Right lobe of liver (tissue), 6 donors: Measurements from ENCODE around the gene HNRNPA2B1. TPM values are rescaled to one million over a fixed set of nuclear protein-coding genes. Genes with fewer than 3 reads are reported as not detected.

Experiments used
- ATAC-seq, 4 donors: fragments of 200-7000 bp; cut with Tn5 transposase; one replicate each; pipeline ENCODE4 v1.9.1; 2020; ENCODE audit warnings: mild to moderate bottlenecking in 4 of 4, moderate library complexity in 4 of 4
- DNase-seq, 3 donors: peaks; one replicate each; pipeline ENCODE4 v3.0.0-alpha.2; 2020
- H3K27ac ChIP-seq, 3 donors: fragments of 200-600 bp; one replicate each; pipeline ENCODE4 v1.8.0; 2022
- H3K27me3 ChIP-seq, 2 donors: fragments of 200-600 bp; one replicate each; pipeline ENCODE4 v1.8.0; 2022
- H3K36me3 ChIP-seq, 4 donors: fragments of 200-600 bp; sonication (generic) in 1 of 4; one replicate each; pipeline versions ENCODE4 v1.5.1 to v1.8.0; 2017 to 2022; ENCODE audit warnings: control low read depth in 1 of 4
- H3K4me1 ChIP-seq, 4 donors: fragments of 200-600 bp; sonication (generic) in 1 of 4; one replicate each; pipeline versions ENCODE4 v1.5.1 to v1.8.0; 2017 to 2022; ENCODE audit warnings: control low read depth in 1 of 4
- H3K4me3 ChIP-seq, 3 donors: fragments of 200-600 bp; one replicate each; pipeline ENCODE4 v1.8.0; 2022
- H3K9me3 ChIP-seq, 4 donors: fragments of 200-600 bp; sonication (generic) in 1 of 4; one replicate each; pipeline versions ENCODE4 v1.5.1 to v1.8.0; 2017 to 2022; ENCODE audit warnings: control low read depth in 1 of 4
- CTCF ChIP-seq, 4 donors: fragments of 200-600 bp in 3 of 4; fragments of 450-650 bp in 1 of 4; IDR thresholded peaks; one replicate each; pipeline versions ENCODE4 v1.5.1 to v1.8.0; 2016 to 2022; ENCODE audit warnings: antibody characterized with exemption in 4 of 4, mild to moderate bottlenecking in 2 of 4
- POLR2A ChIP-seq: fragments of 450-650 bp; IDR thresholded peaks from one replicate; pipeline ENCODE4 v1.6.1; 2017; ENCODE audit warnings: antibody characterized with exemption, mild to moderate bottlenecking
- WGBS: methylation state at CpG from one replicate; pipeline ENCODE4 v1.1.6; 2018; ENCODE audit warnings: low coverage, low lambda C conversion rate; ENCODE audit not compliant: insufficient coverage; ENCODE audit errors: missing lambda C conversion rate; 5-methylcytosine and 5-hydroxymethylcytosine counted together
- intact Hi-C, 2 donors: fragments of 100-400 bp; cut with DNase I; formaldehyde crosslinking; loops; one replicate each; pipeline versions ENCODE4 v1.11.2 to v1.14.1; 2022
- total RNA-seq, 6 experiments: library from RNA; depleted of rRNA in 2 of 6; stranded (reverse); fragments of >200 nt in 2 of 6; fragmentation: NEBNext Ultra II Directional in 3 of 6; extraction: Animal tissue kit (Norgen Biotek cat#: 25700) in 3 of 6; gene quantifications; one replicate each; pipeline versions ENCODE4 v1.1.0 to v1.2.4, GENCODE V29; 2016 to 2023
- donor health status: DM: no; HTN: yes; CAD: no.
- donor health status: DM: no; HTN: no; CAD: no.
- donor health status: DM: no; HTN: no; CAD: no.
- donor health status: DM: no; HTN: yes; CAD: no.
- donor health status: DM: no; HTN: yes; CAD: no.

HNRNPA2B1 gene
- total RNA-seq, 6 experiments from 2014 or later, result 93.5 to 252 (median 165) TPM

- Histone ChIP-seq H3K9me3 (no peaks in the 10 kb centered on the region), H3K36me3 (peaks cover 4 to 42% (median 28%) of the 10 kb centered on the region in 4 donors), H3K4me3 (peak overlapping the region; percentile 83 to 88 (median 88)), H3K27me3 (no peaks in the 10 kb centered on the region), H3K27ac (peak overlapping the region; percentile 97 to 100 (median 100)), H3K4me1 (peaks cover 0 to 55% (median 15%) of the 10 kb centered on the region in 4 donors)
- ATAC-seq (no peak), DNase-seq (no peak)
- intact Hi-C loops, result no loop called here
- TF ChIP-seq CTCF (IDR thresholded peaks at IDR 0.05) (no peak), POLR2A (no peak)
- WGBS, result 0% methylated on average over 7 of the region's 7 CpGs
Measured at GRCh38 chr7:26198781-26199169, 1.8 kb downstream of the HNRNPA2B1 start.

- Histone ChIP-seq H3K4me3 (peak overlapping the region; percentile 83 to 88 (median 88)), H3K27ac (peak overlapping the region; percentile 97 to 100 (median 100)), H3K27me3 (no peaks in the 10 kb centered on the region), H3K9me3 (no peaks in the 10 kb centered on the region), H3K36me3 (peaks cover 9 to 47% (median 33%) of the 10 kb centered on the region in 4 donors), H3K4me1 (peaks cover 0 to 56% (median 18%) of the 10 kb centered on the region in 4 donors)
- DNase-seq, result no peak
- under 1% methylated on average over 6 of the region's 6 CpGs for WGBS
- TF ChIP-seq CTCF (IDR thresholded peaks at IDR 0.05) (peak; percentile 64 to 75 (median 72)), POLR2A (no peak)
- no peak for ATAC-seq
- intact Hi-C loops, result no loop called here
Measured at GRCh38 chr7:26198133-26198780, 2.3 kb downstream of the HNRNPA2B1 start.

- TF ChIP-seq POLR2A, result no peak
- TF ChIP-seq CTCF (IDR thresholded peaks at IDR 0.05), result no peak
- no peak for DNase-seq
- 14% methylated on average over 5 of the region's 5 CpGs for WGBS
- intact Hi-C loops, result no loop called here
- Histone ChIP-seq H3K9me3 (no peaks in the 10 kb centered on the region), H3K27ac (peak overlapping the region in 1 of 3 donors; percentile 100), H3K4me3 (peak overlapping the region; percentile 83 to 88 (median 88)), H3K27me3 (no peaks in the 10 kb centered on the region), H3K36me3 (peaks cover 10 to 55% (median 39%) of the 10 kb centered on the region in 4 donors), H3K4me1 (peaks cover 0 to 57% (median 22%) of the 10 kb centered on the region in 4 donors)
- no peak for ATAC-seq
Measured at GRCh38 chr7:26197153-26198115, 3.1 kb downstream of the HNRNPA2B1 start.

GRCh38 chr7:26195867-26196657 lies 4.5 kb downstream of the HNRNPA2B1 start:
- Histone ChIP-seq H3K27me3 (no peaks in the 10 kb centered on the region), H3K4me1 (peaks cover 0 to 62% (median 22%) of the 10 kb centered on the region in 4 donors), H3K9me3 (no peaks in the 10 kb centered on the region), H3K4me3 (no peak overlapping the region), H3K36me3 (peaks cover 23 to 69% (median 49%) of the 10 kb centered on the region in 4 donors), H3K27ac (no peak overlapping the region)
- WGBS, result 47% methylated on average over 10 of the region's 10 CpGs
- DNase-seq, result no peak
- intact Hi-C loops, result no loop called here
- no peak for ATAC-seq
- no peak for TF ChIP-seq CTCF (IDR thresholded peaks at IDR 0.05)
- no peak for TF ChIP-seq POLR2A
